ENCODE data around the gene LSM4.

The LSM4 gene

DNA sequence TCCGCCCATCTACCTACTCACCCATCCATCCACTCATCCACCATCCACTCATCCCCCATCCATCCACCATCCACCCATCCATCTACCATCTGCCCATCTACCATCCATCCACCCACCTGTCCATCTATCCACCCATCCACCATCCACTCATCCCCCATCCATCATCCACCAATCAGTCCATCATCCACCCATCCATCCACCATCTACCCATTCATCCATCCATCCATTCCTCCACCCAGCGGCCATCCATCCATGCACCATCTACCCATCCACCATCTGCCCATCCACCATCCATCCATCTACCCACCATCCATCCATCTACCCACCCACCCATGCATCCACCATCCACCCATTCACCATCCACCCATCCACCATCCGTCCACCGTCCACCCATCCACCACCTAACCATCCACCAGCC is 27.8 kb downstream of the LSM4 start (continued):
- TF ChIP-seq, protein P1, sequence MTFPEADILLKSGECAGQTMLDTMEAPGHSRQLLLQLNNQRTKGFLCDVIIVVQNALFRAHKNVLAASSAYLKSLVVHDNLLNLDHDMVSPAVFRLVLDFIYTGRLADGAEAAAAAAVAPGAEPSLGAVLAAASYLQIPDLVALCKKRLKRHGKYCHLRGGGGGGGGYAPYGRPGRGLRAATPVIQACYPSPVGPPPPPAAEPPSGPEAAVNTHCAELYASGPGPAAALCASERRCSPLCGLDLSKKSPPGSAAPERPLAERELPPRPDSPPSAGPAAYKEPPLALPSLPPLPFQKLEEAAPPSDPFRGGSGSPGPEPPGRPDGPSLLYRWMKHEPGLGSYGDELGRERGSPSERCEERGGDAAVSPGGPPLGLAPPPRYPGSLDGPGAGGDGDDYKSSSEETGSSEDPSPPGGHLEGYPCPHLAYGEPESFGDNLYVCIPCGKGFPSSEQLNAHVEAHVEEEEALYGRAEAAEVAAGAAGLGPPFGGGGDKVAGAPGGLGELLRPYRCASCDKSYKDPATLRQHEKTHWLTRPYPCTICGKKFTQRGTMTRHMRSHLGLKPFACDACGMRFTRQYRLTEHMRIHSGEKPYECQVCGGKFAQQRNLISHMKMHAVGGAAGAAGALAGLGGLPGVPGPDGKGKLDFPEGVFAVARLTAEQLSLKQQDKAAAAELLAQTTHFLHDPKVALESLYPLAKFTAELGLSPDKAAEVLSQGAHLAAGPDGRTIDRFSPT (tag by site-specific recombination; IDR thresholded peaks at IDR 0.05), result peak; percentile 56; the same call in 1 of the 2 replicates
- peak; percentile 66; the same call in 1 of the 2 replicates for TF ChIP-seq ZNF621 (tag by site-specific recombination; IDR thresholded peaks at IDR 0.05)
- TF ChIP-seq SP2 (tag by site-specific recombination; IDR thresholded peaks at IDR 0.05), result 0 out of 2 replicates have a peak, but pooled peaks have one; percentile 14
- TF ChIP-seq ZNF785 (tag by site-specific recombination; IDR thresholded peaks at IDR 0.05), result peak; percentile 67; the same call in 1 of the 2 replicates
- no peak; the same call in 1 of the 2 replicates for TF ChIP-seq ZNF560 (tag by site-specific recombination; IDR thresholded peaks at IDR 0.05; ENCODE audit: borderline replicate concordance)
- peak; percentile 54; the same call in 1 of the 2 replicates for TF ChIP-seq KLF8 (tag by site-specific recombination; IDR thresholded peaks at IDR 0.05)
- TF ChIP-seq ZNF571 (tag by site-specific recombination; IDR thresholded peaks at IDR 0.05), result peak; percentile 60; the same call in 1 of the 2 replicates
- TF ChIP-seq, protein P2, sequence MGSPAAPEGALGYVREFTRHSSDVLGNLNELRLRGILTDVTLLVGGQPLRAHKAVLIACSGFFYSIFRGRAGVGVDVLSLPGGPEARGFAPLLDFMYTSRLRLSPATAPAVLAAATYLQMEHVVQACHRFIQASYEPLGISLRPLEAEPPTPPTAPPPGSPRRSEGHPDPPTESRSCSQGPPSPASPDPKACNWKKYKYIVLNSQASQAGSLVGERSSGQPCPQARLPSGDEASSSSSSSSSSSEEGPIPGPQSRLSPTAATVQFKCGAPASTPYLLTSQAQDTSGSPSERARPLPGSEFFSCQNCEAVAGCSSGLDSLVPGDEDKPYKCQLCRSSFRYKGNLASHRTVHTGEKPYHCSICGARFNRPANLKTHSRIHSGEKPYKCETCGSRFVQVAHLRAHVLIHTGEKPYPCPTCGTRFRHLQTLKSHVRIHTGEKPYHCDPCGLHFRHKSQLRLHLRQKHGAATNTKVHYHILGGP (tag by site-specific recombination; IDR thresholded peaks at IDR 0.05), result no peak
- no peak for TF ChIP-seq ZNF10 (tag by site-specific recombination; IDR thresholded peaks at IDR 0.05)
- peak; percentile 53 for TF ChIP-seq ZNF133 (tag by site-specific recombination; IDR thresholded peaks at IDR 0.05)
- 0 out of 2 replicates have a peak, but pooled peaks have one; percentile 0 for TF ChIP-seq ZNF391 (tag by site-specific recombination; IDR thresholded peaks at IDR 0.05; ENCODE audit: borderline replicate concordance, low read depth)
- TF ChIP-seq, protein P3, sequence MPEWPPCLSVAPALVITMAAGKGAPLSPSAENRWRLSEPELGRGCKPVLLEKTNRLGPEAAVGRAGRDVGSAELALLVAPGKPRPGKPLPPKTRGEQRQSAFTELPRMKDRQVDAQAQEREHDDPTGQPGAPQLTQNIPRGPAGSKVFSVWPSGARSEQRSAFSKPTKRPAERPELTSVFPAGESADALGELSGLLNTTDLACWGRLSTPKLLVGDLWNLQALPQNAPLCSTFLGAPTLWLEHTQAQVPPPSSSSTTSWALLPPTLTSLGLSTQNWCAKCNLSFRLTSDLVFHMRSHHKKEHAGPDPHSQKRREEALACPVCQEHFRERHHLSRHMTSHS (tag by site-specific recombination; IDR thresholded peaks at IDR 0.05), result 0 out of 2 replicates have a peak, but pooled peaks have one; percentile 25
- no peak for TF ChIP-seq ZNF561 (tag by site-specific recombination; IDR thresholded peaks at IDR 0.05; ENCODE audit: borderline replicate concordance)
- no peak for TF ChIP-seq ZNF600 (tag by site-specific recombination; IDR thresholded peaks at IDR 0.05)
- TF ChIP-seq ZNF2 (tag by site-specific recombination; IDR thresholded peaks at IDR 0.05), result 0 out of 2 replicates have a peak, but pooled peaks have one; percentile 30
- TF ChIP-seq ZNF48 (tag by site-specific recombination; IDR thresholded peaks at IDR 0.05), result no peak
- TF ChIP-seq, protein P4, sequence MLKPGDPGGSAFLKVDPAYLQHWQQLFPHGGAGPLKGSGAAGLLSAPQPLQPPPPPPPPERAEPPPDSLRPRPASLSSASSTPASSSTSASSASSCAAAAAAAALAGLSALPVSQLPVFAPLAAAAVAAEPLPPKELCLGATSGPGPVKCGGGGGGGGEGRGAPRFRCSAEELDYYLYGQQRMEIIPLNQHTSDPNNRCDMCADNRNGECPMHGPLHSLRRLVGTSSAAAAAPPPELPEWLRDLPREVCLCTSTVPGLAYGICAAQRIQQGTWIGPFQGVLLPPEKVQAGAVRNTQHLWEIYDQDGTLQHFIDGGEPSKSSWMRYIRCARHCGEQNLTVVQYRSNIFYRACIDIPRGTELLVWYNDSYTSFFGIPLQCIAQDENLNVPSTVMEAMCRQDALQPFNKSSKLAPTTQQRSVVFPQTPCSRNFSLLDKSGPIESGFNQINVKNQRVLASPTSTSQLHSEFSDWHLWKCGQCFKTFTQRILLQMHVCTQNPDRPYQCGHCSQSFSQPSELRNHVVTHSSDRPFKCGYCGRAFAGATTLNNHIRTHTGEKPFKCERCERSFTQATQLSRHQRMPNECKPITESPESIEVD (tag by site-specific recombination; IDR thresholded peaks at IDR 0.05), result no peak
- peak; percentile 53; the same call in 1 of the 2 replicates for TF ChIP-seq ZNF157 (tag by site-specific recombination; IDR thresholded peaks at IDR 0.05)
- 0 out of 2 replicates have a peak, but pooled peaks have one; percentile 16 for TF ChIP-seq ZSCAN23 (tag by site-specific recombination; IDR thresholded peaks at IDR 0.05)
- 0 out of 2 replicates have a peak, but pooled peaks have one; percentile 31 for TF ChIP-seq KLF9 (tag by site-specific recombination; IDR thresholded peaks at IDR 0.05; ENCODE audit: low read depth)
- TF ChIP-seq, protein P5, sequence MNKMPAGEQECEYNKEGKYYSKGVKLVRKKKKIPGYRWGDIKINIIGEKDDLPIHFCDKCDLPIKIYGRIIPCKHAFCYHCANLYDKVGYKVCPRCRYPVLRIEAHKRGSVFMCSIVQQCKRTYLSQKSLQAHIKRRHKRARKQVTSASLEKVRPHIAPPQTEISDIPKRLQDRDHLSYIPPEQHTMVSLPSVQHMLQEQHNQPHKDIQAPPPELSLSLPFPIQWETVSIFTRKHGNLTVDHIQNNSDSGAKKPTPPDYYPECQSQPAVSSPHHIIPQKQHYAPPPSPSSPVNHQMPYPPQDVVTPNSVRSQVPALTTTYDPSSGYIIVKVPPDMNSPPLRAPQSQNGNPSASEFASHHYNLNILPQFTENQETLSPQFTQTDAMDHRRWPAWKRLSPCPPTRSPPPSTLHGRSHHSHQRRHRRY (tag by site-specific recombination; IDR thresholded peaks at IDR 0.05), result 0 out of 2 replicates have a peak, but pooled peaks have one; percentile 48
- no peak for TF ChIP-seq ZNF324 (tag by site-specific recombination; IDR thresholded peaks at IDR 0.05)
- no peak for TF ChIP-seq ZSCAN30 (tag by site-specific recombination; IDR thresholded peaks at IDR 0.05)
- peak; percentile 84 for TF ChIP-seq ZNF473 (tag by site-specific recombination; IDR thresholded peaks at IDR 0.05)
- peak; percentile 94 for TF ChIP-seq EGR2 (tag by site-specific recombination; IDR thresholded peaks at IDR 0.05; ENCODE audit: low read depth)
- TF ChIP-seq ZFP3 (tag by site-specific recombination; IDR thresholded peaks at IDR 0.05; ENCODE audit: low read depth), result no peak
- peak; percentile 19; the same call in 1 of the 2 replicates for TF ChIP-seq ZBTB7A (tag by site-specific recombination; IDR thresholded peaks at IDR 0.05; ENCODE audit: low read depth)
- 0 out of 2 replicates have a peak, but pooled peaks have one; percentile 56 for TF ChIP-seq GLI4 (tag by site-specific recombination; IDR thresholded peaks at IDR 0.05)
- TF ChIP-seq ZNF433 (tag by site-specific recombination; IDR thresholded peaks at IDR 0.05; ENCODE audit: low read depth), result no peak
- TF ChIP-seq, protein P6, sequence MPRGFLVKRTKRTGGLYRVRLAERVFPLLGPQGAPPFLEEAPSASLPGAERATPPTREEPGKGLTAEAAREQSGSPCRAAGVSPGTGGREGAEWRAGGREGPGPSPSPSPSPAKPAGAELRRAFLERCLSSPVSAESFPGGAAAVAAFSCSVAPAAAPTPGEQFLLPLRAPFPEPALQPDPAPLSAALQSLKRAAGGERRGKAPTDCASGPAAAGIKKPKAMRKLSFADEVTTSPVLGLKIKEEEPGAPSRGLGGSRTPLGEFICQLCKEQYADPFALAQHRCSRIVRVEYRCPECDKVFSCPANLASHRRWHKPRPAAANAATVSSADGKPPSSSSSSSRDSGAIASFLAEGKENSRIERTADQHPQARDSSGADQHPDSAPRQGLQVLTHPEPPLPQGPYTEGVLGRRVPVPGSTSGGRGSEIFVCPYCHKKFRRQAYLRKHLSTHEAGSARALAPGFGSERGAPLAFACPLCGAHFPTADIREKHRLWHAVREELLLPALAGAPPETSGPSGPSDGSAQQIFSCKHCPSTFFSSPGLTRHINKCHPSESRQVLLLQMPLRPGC (tag by site-specific recombination; IDR thresholded peaks at IDR 0.05), result 0 out of 2 replicates have a peak, but pooled peaks have one; percentile 20
- TF ChIP-seq SALL2 (tag by site-specific recombination; IDR thresholded peaks at IDR 0.05; ENCODE audit: borderline replicate concordance), result no peak
- TF ChIP-seq ZNF169 (tag by site-specific recombination; IDR thresholded peaks at IDR 0.05), result 0 out of 2 replicates have a peak, but pooled peaks have one; percentile 63
